HepG2 (cell line): ENCODE measurements around the gene SMYD1. TPM values are rescaled to one million over a fixed set of nuclear protein-coding genes. Genes with fewer than 3 reads are reported as not detected.

ENCODE experiments used
- ATAD3A ChIP-seq: sonication (generic); formaldehyde crosslinking; IDR thresholded peaks from 2 replicates; pipeline ENCODE4 v1.4.0; 2020; ENCODE audit warnings: missing genetic modification reagents
- BCL6 ChIP-seq: IDR thresholded peaks from 2 replicates; pipeline ENCODE4 v1.6.1; 2016; ENCODE audit warnings: missing genetic modification reagents, missing compliant biosample characterization
- DMAP1 ChIP-seq: IDR thresholded peaks from 2 replicates; pipeline ENCODE4 v1.6.1; 2016
- HHEX ChIP-seq: IDR thresholded peaks from 2 replicates; pipeline ENCODE4 v1.6.1; 2016; ENCODE audit warnings: control low read depth
- HNRNPK ChIP-seq: fragments of 200-400 bp; formaldehyde crosslinking; IDR thresholded peaks from 2 replicates; pipeline ENCODE4 v1.6.1; 2018; ENCODE audit warnings: low read length, low read depth, moderate library complexity, mild to moderate bottlenecking; ENCODE audit not compliant: poor library complexity, severe bottlenecking
- HOXA5 ChIP-seq: sonication (generic); formaldehyde crosslinking; IDR thresholded peaks from 2 replicates; pipeline ENCODE4 v1.4.0; 2020; ENCODE audit warnings: missing genetic modification reagents
- IKZF1 ChIP-seq: fragments of 450-650 bp; IDR thresholded peaks from 2 replicates; pipeline ENCODE4 v1.7.1; 2016
- ISL2 ChIP-seq: sonication (generic); formaldehyde crosslinking; IDR thresholded peaks from 2 replicates; pipeline ENCODE4 v1.5.0; 2020; ENCODE audit warnings: missing genetic modification reagents
- KLF11 ChIP-seq: IDR thresholded peaks from 2 replicates; pipeline ENCODE4 v1.6.1; 2016; ENCODE audit warnings: missing compliant biosample characterization
- MEF2D ChIP-seq: sonication (generic); formaldehyde crosslinking; IDR thresholded peaks from 2 replicates; pipeline ENCODE4 v1.5.1; 2020; ENCODE audit warnings: mild to moderate bottlenecking, missing genetic modification reagents
- MTA3 ChIP-seq: sonication (generic); formaldehyde crosslinking; IDR thresholded peaks from 2 replicates; pipeline ENCODE4 v1.4.0; 2020; ENCODE audit warnings: missing genetic modification reagents
- NFE2L2 ChIP-seq: fragments of 150-350 bp; IDR thresholded peaks from 2 replicates; pipeline ENCODE4 v1.6.1; 2014; ENCODE audit warnings: low read length
- PRDM10 ChIP-seq: sonication (generic); formaldehyde crosslinking; IDR thresholded peaks from 2 replicates; pipeline ENCODE4 v1.4.0; 2020; ENCODE audit warnings: low read depth, missing genetic modification reagents
- RNF2 ChIP-seq: fragments of 450-650 bp; conservative IDR thresholded peaks from 2 replicates; pipeline ENCODE4 v1.6.1; 2016; ENCODE audit warnings: low read depth
- SNAPC2 ChIP-seq: sonication (generic); formaldehyde crosslinking; IDR thresholded peaks from 2 replicates; pipeline ENCODE4 v1.8.1; 2022; ENCODE audit warnings: mild to moderate bottlenecking, missing genetic modification reagents
- SRSF1 ChIP-seq: fragments of 200-400 bp; formaldehyde crosslinking; optimal IDR thresholded peaks from 2 replicates; pipeline ENCODE3; 2017; ENCODE audit warnings: mild to moderate bottlenecking, low read depth, low read length, moderate library complexity
- TCF7 ChIP-seq: sonication (generic); IDR thresholded peaks from 2 replicates; pipeline ENCODE4 v1.6.1; 2016; ENCODE audit warnings: antibody characterized with exemption, low read depth
- ZFP37 ChIP-seq: sonication (generic); formaldehyde crosslinking; IDR thresholded peaks from 2 replicates; pipeline ENCODE4 v1.4.0; 2020; ENCODE audit warnings: missing genetic modification reagents, borderline replicate concordance
- ZNF160 ChIP-seq: sonication (generic); formaldehyde crosslinking; IDR thresholded peaks from 2 replicates; pipeline ENCODE4 v1.8.0; 2022; ENCODE audit warnings: mild to moderate bottlenecking, inconsistent platforms, missing genetic modification reagents
- ZNF230 ChIP-seq: sonication (generic); formaldehyde crosslinking; IDR thresholded peaks from 2 replicates; pipeline ENCODE4 v1.4.0; 2020; ENCODE audit warnings: mild to moderate bottlenecking, missing genetic modification reagents
- ZNF260 ChIP-seq: sonication (generic); formaldehyde crosslinking; IDR thresholded peaks from 2 replicates; pipeline ENCODE4 v1.4.0; 2020; ENCODE audit warnings: missing genetic modification reagents, low read depth, mild to moderate bottlenecking, borderline replicate concordance
- ZNF331 ChIP-seq: sonication (generic); formaldehyde crosslinking; IDR thresholded peaks from 2 replicates; pipeline ENCODE4 v1.4.0; 2020; ENCODE audit warnings: missing genetic modification reagents
- ZNF34 ChIP-seq: sonication (generic); formaldehyde crosslinking; IDR thresholded peaks from 2 replicates; pipeline ENCODE4 v1.4.0; 2020; ENCODE audit warnings: mild to moderate bottlenecking, missing genetic modification reagents, borderline replicate concordance
- ZNF615 ChIP-seq: sonication (generic); formaldehyde crosslinking; IDR thresholded peaks from 2 replicates; pipeline ENCODE4 v1.5.0; 2020; ENCODE audit warnings: mild to moderate bottlenecking, missing genetic modification reagents, borderline replicate concordance
- ZNF782 ChIP-seq: sonication (generic); formaldehyde crosslinking; IDR thresholded peaks from 2 replicates; pipeline ENCODE4 v1.4.0; 2020; ENCODE audit warnings: missing genetic modification reagents, mild to moderate bottlenecking, borderline replicate concordance
- ZNF883 ChIP-seq: sonication (generic); formaldehyde crosslinking; IDR thresholded peaks from 2 replicates; pipeline ENCODE4 v1.5.1; 2020; ENCODE audit warnings: mild to moderate bottlenecking, missing genetic modification reagents; ENCODE audit errors: not compliant biosample characterization
- ZSCAN22 ChIP-seq: sonication (generic); formaldehyde crosslinking; IDR thresholded peaks from 2 replicates; pipeline ENCODE4 v1.4.0; 2020; ENCODE audit warnings: mild to moderate bottlenecking, missing genetic modification reagents
- ZSCAN9 ChIP-seq: IDR thresholded peaks from 2 replicates; pipeline ENCODE4 v1.6.1; 2016; ENCODE audit warnings: borderline replicate concordance
- polyA plus RNA-seq, 8 experiments: library from polyadenylated mRNA; depleted of rRNA in 3 of 8; stranded (reverse) in 7 of 8; unstranded in 1 of 8; fragments of >200 nt; fragmentation: Illumina TruSeq in 4 of 8; extraction: Trizol in 4 of 8; gene quantifications; 2 replicates each; pipeline versions ENCODE4 v1.2.1 to v1.2.3, GENCODE V29; 2011 to 2016; ENCODE audit warnings: low read depth in 4 of 8, missing spikeins in 1 of 8, mixed read lengths in 1 of 8; ENCODE audit not compliant: insufficient read depth in 1 of 8
- total RNA-seq, 5 experiments: library from RNA; depleted of rRNA; stranded (reverse); fragments of >200 nt; fragmentation: Illumina TruSeq; extraction: Trizol; gene quantifications; 2 replicates each; pipeline ENCODE4 v1.2.3, GENCODE V29; 2016; ENCODE audit warnings: low read depth in 1 of 5
- TF ChIP-seq, protein P1 (sequence below): sonication (generic); formaldehyde crosslinking; IDR thresholded peaks from 2 replicates; pipeline ENCODE4 v1.5.1; 2020; ENCODE audit warnings: missing genetic modification reagents, mild to moderate bottlenecking, borderline replicate concordance
- TF ChIP-seq, protein P2 (sequence below): IDR thresholded peaks from 2 replicates; pipeline ENCODE4 v1.6.1; 2016

SMYD1 gene
- total and polyA plus RNA-seq, 2 of the 13 experiments (the other 11 are each of a cell fraction or from before 2014, with no cell fraction given) = not detected

DNA sequence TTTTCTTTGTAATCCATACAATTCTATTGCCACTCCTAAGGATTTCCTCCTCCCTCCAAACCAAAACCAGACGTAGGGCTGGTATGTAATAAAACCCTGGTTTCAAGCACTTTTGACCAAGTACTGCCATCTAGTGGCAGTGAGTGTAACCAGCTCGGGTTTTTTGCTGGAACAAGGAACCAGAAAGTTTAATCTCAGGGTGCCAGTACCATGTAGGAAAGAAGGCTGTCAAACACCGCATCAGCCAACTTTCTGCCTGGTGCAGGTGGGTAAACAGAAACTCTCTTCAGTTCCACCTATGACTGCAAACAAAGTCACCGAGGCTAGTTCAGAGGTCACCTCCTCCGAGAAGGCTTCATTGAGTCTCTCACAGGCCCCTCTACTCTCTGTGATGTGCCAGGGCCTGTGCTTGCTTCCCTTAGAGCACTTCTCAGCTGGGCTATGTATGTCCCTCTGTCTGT lies 92.4 kb downstream of the SMYD1 start (continued):
- TF ChIP-seq PRDM10 = no peak
- TF ChIP-seq ZNF883 (CRISPR knock-in tag) = no peak
- TF ChIP-seq, protein P1, sequence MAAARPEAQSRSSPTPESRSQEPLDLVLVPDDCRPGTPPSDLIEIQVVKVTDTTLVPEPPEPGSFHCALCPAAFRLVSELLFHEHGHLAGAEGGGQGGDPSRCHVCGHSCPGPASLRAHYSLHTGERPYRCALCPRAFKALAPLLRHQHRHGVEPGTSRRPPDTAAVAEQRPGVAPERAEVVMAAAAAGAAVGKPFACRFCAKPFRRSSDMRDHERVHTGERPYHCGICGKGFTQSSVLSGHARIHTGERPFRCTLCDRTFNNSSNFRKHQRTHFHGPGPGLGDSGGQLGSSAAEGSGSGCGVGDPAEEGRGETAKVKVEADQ (CRISPR knock-in tag) = no peak
- peak; percentile 46; the same call in 1 of the 2 replicates for TF ChIP-seq DMAP1 (CRISPR knock-in tag)
- TF ChIP-seq NFE2L2 = no peak
- TF ChIP-seq ZNF615 (CRISPR knock-in tag) = no peak
- TF ChIP-seq ZNF160 (CRISPR knock-in tag) = no peak
- TF ChIP-seq ZSCAN22 (CRISPR knock-in tag) = no peak
- TF ChIP-seq ATAD3A (CRISPR knock-in tag) = no peak
- 0 out of 2 replicates have a peak, but pooled peaks have one; percentile 41 for TF ChIP-seq KLF11 (CRISPR knock-in tag)
- peak; percentile 59; the same call in 1 of the 2 replicates for TF ChIP-seq ZNF331 (CRISPR knock-in tag)
- TF ChIP-seq, protein P2, sequence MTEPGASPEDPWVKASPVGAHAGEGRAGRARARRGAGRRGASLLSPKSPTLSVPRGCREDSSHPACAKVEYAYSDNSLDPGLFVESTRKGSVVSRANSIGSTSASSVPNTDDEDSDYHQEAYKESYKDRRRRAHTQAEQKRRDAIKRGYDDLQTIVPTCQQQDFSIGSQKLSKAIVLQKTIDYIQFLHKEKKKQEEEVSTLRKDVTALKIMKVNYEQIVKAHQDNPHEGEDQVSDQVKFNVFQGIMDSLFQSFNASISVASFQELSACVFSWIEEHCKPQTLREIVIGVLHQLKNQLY (CRISPR knock-in tag) = 0 out of 2 replicates have a peak, but pooled peaks have one; percentile 15
- TF ChIP-seq BCL6 (CRISPR knock-in tag) = peak; percentile 45; the same call in 1 of the 2 replicates
- TF ChIP-seq HOXA5 (CRISPR knock-in tag) = no peak
- TF ChIP-seq MTA3 (CRISPR knock-in tag) = no peak
- TF ChIP-seq SNAPC2 (CRISPR knock-in tag) = 0 out of 2 replicates have a peak, but pooled peaks have one; percentile 48
- TF ChIP-seq ZSCAN9 (CRISPR knock-in tag) = peak; percentile 79; the same call in 1 of the 2 replicates
- no peak for TF ChIP-seq ZNF230 (CRISPR knock-in tag)
- TF ChIP-seq ZNF34 (CRISPR knock-in tag) = no peak
- TF ChIP-seq ZFP37 (CRISPR knock-in tag) = no peak
- TF ChIP-seq IKZF1 = no peak
- no peak for TF ChIP-seq SRSF1
- no peak for TF ChIP-seq HNRNPK
- no peak for TF ChIP-seq ZNF260 (CRISPR knock-in tag)
- no peak for TF ChIP-seq ISL2
- TF ChIP-seq HHEX = no peak
- TF ChIP-seq RNF2 = no peak
- 0 out of 2 replicates have a peak, but pooled peaks have one; percentile 22 for TF ChIP-seq MEF2D
- TF ChIP-seq TCF7 = no peak
- TF ChIP-seq ZNF782 (CRISPR knock-in tag) = no peak
